GM10266 (cell line): ENCODE measurements around the gene ZNF18.
"Not testable (repeated sequence)": the region's sequence is repeated elsewhere in the genome, so short reads cannot be mapped to it uniquely, and the experiment has no call there.

Source experiments
- DNase-seq: peaks from one replicate; pipeline ENCODE4 v3.0.0; 2012; ENCODE audit errors: extremely low spot score
- TF ChIP-seq, protein P1 (sequence below): IDR thresholded peaks from 2 replicates; pipeline ENCODE4 v1.5.1; 2012; ENCODE audit warnings: mild to moderate bottlenecking, low read depth; ENCODE audit not compliant: control insufficient read depth, insufficient read depth; ENCODE audit errors: missing control alignments

ZNF18 gene

GRCh38 chr17:11952610-11953009 lies 44.7 kb downstream of the ZNF18 start:
- TF ChIP-seq, protein P1, sequence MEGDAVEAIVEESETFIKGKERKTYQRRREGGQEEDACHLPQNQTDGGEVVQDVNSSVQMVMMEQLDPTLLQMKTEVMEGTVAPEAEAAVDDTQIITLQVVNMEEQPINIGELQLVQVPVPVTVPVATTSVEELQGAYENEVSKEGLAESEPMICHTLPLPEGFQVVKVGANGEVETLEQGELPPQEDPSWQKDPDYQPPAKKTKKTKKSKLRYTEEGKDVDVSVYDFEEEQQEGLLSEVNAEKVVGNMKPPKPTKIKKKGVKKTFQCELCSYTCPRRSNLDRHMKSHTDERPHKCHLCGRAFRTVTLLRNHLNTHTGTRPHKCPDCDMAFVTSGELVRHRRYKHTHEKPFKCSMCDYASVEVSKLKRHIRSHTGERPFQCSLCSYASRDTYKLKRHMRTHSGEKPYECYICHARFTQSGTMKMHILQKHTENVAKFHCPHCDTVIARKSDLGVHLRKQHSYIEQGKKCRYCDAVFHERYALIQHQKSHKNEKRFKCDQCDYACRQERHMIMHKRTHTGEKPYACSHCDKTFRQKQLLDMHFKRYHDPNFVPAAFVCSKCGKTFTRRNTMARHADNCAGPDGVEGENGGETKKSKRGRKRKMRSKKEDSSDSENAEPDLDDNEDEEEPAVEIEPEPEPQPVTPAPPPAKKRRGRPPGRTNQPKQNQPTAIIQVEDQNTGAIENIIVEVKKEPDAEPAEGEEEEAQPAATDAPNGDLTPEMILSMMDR = no peak

DNA sequence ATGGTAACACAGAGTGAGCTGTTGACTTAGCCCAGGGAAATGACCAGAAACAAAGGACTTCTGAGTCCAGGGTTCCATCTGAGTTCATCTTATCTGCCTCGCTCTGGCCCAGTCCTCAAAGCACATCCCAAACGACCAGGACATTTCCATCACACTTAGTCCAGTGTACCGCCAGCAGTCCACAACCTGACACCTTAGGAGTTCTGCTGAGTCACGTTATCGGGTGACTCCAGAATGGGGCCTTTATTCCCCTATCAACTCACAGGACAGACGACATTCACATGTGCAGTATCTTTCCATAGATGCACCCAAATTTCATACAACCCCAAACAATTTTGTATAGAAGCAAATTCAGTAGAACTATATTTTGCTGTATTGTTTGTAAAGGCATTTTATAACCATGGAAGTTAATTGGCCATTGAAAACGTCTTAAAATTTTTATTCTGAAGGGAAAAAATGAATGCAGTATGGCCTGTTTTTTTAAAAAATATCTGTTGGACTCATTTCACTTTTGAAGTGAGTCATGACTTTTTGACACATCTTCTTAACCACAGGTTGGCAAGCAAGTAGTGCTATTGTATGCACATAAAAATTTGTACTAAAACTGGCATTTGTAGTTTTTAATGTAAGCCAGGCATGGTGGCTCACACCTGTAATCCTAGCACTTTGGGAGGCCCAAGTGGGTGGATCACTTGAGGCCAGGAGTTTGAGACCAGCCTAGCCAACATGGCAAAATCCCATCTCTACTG lies 46.3 kb downstream of the ZNF18 start:
- DNase-seq = no peak
- TF ChIP-seq, protein P1 = no peak

More at GRCh38 chr17:11952610-11953009, 44.7 kb downstream of the ZNF18 start:
- DNase-seq = no peak

DNA sequence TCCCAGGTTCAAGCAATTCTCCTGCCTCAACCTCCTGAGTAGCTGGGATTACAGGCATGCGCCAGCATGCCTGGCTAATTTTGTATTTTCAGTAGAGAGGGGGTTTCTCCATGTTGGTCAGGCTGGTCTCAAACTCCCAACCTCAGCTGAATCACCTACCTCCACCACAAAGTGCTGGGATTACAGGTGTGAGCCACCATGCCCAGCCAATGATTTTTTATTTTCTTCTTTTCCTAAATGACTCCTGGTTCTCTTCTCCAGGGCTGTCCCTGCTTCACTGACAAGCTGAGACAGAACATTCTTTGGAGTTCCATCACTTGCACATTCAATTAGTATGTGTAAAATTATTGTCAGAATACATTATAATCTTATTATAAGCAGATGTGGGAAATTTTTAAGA lies 47.7 kb downstream of the ZNF18 start:
- not testable (repeated sequence) for DNase-seq

DNA sequence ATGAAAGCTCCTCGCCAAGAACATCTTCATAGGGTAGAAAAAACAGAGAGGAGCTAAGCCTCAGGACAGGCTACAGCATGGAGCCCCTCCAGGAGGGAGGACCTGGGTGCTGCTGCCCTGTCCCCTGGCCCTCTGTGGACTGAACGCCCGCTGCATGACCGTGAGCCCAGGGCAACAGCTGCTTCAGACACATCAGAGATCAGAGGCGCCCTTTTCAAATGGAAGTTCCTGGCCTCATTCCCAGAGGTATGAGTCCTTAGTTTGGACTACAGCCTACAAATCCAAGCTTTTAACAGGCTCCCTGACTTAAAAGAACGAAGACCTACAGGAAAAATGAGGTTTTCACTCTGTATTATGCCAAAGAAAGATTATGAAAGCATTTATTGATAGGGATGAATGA lies 48.5 kb downstream of the ZNF18 start:
- DNase-seq = no peak
- TF ChIP-seq, protein P1 = no peak

DNA sequence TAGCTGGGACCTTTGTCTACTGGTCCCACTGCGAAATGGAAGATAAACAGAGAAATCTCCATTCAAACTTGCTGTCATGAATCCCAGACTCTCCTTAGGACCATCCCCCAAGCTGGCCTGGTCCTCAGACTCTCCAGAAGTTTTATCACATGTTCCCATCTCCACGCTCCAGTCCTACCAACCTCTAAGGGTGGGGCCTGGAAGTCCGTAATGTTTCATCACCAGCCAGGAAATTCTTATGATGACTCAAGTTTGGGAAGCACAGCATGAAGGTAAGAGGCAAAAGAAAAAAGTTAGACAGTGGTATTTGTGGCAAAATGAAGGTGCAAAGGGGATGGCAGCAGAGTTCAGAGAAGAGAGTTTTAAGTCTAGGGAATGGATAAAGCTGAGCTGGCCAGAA lies 52.7 kb downstream of the ZNF18 start:
- TF ChIP-seq, protein P1 = no peak
- DNase-seq = no peak

GRCh38 chr17:11943759-11944347 lies 53.4 kb downstream of the ZNF18 start:
- DNase-seq = no peak
- TF ChIP-seq, protein P1 = no peak

GRCh38 chr17:11943086-11943485 lies 54.2 kb downstream of the ZNF18 start:
- DNase-seq = not testable (repeated sequence)

GRCh38 chr17:11940904-11941303 lies 56.4 kb downstream of the ZNF18 start:
- TF ChIP-seq, protein P1 = no peak

More at GRCh38 chr17:11940904-11941303, 56.4 kb downstream of the ZNF18 start:
- no peak for DNase-seq
